AML-193 (cell line): ENCODE data around the gene ADGB.
A peak's percentile ranks its signal among the peaks of the same experiment; 100 is the strongest.
"Not testable (repeated sequence)": the region's sequence is repeated elsewhere in the genome, so short reads cannot be mapped to it uniquely, and the experiment has no call there.

Source experiments
- DNase-seq, 2 experiments: peaks; one replicate each; lab custom pipeline; 2025; lab: John Stamatoyannopoulos, UW

Gene ADGB

DNA sequence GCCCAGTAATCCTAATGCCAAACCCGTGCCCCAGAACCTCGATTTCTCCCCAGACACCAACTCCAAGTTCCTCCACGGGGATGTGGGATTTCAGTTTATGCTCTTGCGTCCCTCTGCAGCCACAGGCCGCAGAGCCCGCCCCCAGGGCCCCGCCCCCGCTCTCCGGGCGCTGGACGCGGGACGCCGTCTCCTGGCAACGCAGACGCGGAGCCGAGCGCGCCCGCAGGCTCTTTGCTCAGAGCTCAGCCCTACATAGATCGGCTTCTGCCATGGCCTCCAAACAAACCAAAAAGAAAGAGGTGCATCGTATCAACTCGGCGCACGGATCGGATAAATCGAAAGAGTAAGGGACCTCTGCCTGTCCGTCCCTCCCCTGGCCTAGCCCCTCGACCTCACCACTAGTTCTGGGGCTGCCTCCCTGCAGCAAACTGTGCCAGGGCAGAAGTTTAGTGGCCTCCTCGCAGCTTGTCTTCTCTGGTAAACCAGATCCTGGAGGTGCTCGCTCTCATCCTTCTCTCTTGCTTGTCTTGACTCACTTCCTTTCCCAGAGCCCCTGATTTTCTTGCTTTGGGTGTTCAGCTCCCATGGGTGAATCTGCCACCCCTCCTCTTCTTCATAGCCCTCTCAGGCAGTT is at the start of gene ADGB:
Gene ADGB (plus strand): TSS at position 201 of the 634 bp plus-strand sequence. CDS start 69 bp downstream, at position 270.
- DNase-seq = no peak

GRCh38 chr6:146550911-146551310 is 47.9 kb upstream of the ADGB start:
- DNase-seq = no peak

DNA sequence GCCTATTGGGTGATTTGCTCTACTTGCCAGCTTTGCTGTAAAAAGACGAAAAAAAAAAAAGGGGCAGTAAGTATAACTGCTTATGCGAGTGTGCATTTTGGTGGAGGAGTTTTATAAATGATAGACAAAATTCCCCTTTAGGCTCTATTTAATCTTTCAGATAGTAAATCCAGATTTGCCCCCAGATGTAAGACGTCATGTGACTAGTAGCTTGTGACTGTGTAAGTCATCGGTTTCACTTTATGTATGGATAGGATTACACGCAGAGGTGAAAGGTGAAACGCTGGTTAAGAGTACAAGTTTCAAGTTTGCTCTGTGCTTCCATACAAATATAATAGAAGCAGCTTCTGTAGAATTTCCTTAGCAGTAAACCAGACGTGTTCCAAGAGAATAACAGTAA is 47.2 kb upstream of the ADGB start:
- DNase-seq = no peak

- no peak for DNase-seq
These were observed 45.2 kb upstream of the ADGB start for GRCh38 chr6:146553377-146554135.

DNA sequence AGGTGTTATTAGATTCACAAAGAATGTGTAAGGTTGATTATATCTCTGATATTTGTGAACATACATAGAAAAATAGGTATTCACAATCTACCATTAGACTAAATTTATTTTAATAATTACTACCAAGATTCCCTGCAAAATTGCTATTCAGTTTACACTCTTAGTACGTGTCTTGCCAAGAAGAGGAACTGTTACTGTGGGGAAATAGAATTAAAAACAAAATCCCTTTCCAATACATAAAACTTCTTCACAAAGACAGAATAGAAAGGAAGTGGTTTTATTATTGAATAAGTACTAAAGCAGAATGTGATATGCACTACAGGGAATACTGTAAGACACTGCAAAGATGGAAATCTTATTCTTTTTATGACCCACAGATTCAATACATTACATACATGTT is 38.2 kb upstream of the ADGB start:
- DNase-seq = peak; percentile 16 to 25

GRCh38 chr6:146566661-146567060 is 32.1 kb upstream of the ADGB start:
- not testable (repeated sequence) for DNase-seq

DNA sequence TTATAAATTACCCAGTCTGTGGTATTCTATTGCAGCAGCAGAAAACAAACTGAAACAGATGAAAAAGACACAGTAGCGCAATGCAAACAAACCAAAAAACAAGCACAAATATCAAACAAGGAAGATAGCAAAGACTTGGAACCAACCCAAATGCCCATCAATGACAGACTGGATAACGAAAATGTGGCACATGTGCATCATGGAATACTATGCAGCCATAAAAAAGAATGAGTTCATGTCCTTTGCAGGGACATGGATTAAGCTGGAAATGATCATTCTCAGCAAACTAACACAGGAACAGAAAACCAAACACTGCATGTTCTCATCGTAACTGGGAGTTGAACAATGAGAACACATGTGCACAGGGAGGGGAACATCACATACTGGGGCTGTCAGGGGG is 30.2 kb upstream of the ADGB start:
- DNase-seq = not testable (repeated sequence)

- DNase-seq = peak; percentile 33 to 43
These were observed 24.6 kb upstream of the ADGB start for GRCh38 chr6:146574211-146574610.

DNA sequence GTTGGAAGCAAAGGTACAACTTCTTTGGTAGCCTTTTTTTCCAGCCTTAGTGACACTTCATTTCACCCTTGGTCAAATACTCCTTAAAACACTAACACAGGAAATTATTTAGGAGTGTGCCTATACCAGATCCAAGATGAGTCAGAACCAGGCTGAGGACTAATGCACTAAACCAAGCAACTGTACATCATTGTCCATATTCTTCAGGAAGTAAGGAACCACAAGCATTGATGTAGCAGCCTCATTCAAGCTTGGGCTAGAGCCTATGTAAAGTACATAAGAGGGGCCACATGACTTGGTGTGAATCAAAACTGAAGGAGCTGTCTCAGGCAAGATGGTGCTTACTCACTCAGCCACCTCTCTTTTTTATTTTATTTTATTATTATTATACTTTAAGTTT is 20.7 kb upstream of the ADGB start:
- DNase-seq = no peak

DNA sequence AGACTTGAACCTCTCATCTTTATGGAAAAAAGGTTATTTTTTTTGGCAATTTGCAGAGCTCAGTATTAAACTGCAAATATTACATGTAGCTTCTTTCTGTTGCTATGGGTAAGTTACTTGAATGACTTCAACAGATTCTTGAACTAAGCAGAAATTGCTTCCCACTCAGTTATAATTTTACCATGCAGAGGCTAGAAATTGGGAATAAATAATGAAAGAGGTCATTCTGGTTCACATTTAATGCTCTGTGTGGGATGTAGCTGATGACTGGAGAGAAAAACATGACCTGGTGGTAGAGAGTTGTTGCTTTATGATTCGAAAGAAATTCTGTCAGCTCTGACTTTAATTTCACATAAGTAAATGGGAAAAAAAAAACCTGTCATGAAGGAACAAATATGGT is 16.8 kb upstream of the ADGB start:
- DNase-seq = no peak

GRCh38 chr6:146582857-146583256 is 15.9 kb upstream of the ADGB start:
- DNase-seq = peak; percentile 93 to 96

GRCh38 chr6:146583966-146584365 is 14.8 kb upstream of the ADGB start:
- DNase-seq = no peak

- DNase-seq = peak; percentile 9 to 14
These were observed 11.3 kb upstream of the ADGB start for GRCh38 chr6:146587459-146587858.

GRCh38 chr6:146590492-146590891 is 8.3 kb upstream of the ADGB start:
- no peak for DNase-seq

- DNase-seq = no peak
These were observed 6.3 kb upstream of the ADGB start for GRCh38 chr6:146592451-146592850.

GRCh38 chr6:146593986-146594385 is 4.8 kb upstream of the ADGB start:
- DNase-seq = peak; percentile 67 to 84

DNA sequence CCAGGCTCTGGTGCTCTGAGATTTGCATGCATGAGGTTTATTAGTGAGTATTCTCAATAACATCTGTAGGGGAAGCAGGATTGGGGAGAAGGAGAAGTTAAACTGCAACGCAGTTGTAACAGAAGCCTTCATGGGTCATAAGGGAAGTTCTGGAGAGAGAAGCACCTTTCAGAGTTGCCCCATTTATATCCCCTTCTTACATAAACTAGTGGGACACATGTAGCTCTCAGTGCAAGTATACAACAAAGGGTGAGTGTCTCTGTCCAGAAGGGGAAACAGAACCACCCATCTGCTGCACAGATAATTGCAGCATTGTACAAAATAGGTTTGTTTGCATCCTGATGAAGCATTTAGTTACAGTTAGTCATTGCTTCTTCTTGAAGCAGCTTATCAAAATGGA is 4.3 kb upstream of the ADGB start:
- peak; percentile 69 to 81 for DNase-seq

DNA sequence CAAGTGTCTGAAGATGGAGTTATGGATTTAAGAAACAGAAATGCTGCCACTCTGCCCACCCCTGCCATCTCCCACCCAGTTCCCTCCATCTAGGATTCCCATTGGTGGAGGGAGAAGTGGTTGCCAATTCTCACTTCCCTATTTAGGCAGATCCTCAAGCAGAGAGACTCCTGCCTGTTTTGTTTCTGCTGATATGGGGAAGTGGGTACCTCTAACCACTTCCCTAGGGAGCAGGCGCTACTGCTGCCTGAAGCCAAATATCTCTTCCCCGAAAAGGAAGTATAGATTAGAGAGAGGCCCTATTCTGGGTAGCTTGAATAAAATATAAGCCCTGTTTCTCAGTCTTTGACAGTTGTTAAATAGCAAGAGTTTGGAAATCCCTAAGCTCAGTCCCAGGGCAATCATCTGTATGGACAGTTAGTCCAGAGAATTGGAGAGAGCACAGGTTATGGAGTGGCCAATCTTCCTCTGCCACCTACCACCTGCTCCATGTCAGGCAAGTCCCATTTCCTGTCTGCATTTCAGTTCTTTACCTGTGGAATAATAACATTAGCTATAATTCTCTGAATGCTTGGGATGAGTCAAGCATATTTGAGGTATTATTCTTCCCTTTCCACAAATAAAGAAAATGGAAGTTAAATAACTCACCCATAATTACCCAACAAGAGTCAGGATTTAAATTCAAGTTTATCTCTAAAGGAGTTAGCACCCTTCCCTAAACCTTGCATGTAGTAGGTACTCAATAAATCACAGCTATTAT is 2.6 kb upstream of the ADGB start:
- DNase-seq = peak; percentile 96 to 97

DNA sequence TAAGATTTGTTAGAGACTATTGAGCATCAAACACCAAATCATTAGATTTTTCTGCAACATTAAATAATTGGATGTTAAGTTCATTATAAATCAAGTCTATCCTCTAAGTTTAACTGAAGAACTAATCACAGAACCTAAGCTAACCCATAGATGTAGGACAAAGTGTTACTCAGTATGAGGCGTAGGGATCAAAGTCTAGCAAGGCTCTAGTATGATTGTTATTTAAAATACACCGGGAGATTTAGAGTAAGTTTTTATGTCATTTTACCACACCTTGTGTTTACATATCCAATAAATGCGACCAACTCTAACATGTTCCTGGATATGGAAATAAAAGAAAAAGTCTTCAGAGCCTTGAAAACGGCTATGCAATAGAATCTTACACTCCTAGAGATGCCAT is 2.6 kb downstream of the ADGB start:
- DNase-seq = no peak

DNA sequence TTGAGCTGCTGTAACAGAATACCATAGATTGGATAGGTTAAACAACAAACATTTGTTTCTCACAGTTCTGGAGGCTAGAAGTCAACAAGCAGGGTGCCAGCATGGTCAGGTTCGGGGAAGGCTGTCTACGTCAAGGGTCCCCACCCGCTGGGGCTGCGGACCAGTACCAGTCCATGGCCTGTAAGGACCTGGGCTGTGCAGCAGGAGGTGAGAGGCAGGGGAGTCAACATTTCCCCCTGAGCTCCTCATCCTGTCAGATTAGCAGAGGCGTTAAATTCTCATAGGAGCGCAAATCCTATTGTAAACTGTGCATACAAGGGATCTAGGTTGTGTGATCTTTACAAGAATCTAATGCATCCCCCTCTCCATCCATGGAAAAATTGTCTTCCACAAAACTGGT is 3.8 kb downstream of the ADGB start:
- no peak for DNase-seq

DNA sequence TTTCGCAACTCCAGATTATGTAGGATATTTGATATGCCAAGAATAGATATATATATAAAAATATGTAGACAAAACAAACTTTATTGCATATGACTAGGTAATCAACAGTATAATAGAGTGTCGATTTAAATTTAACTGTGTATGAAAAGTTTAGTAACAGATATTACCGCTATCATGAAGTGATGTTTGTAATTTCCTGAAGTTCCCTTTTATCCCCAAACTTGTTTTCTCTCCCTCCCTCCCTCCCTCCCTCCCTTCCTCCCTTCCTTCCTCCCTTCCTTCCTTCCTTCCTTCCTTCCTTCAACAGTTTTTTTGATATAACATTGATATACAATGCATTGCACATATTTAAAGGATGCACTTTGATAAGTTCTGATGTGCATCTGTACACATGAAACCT is 15.2 kb downstream of the ADGB start:
- DNase-seq = no peak

- peak; percentile 50 to 65 for DNase-seq
These were observed 21.9 kb downstream of the ADGB start for GRCh38 chr6:146620655-146621054.

- DNase-seq = no peak
These were observed 29.6 kb downstream of the ADGB start for GRCh38 chr6:146628350-146628749.
